IPS DF 19.7 (cell line): ENCODE measurements around the gene EPHB1.

Experiments used
- DNase-seq: peaks from one replicate; pipeline ENCODE4 v3.0.0-alpha.2; 2013; ENCODE audit warnings: low read depth, low spot score

EPHB1 gene

GRCh38 chr3:135128818-135129217, 333.8 kb downstream of the EPHB1 start:
- DNase-seq, result no peak

- DNase-seq, result no peak
Measured at GRCh38 chr3:135131290-135131689, 336.2 kb downstream of the EPHB1 start.

GRCh38 chr3:135133905-135134683, 339.0 kb downstream of the EPHB1 start:
- DNase-seq, result no peak

- DNase-seq, result no peak
Measured at GRCh38 chr3:135134684-135135075, 339.6 kb downstream of the EPHB1 start.

- no peak for DNase-seq
Measured at GRCh38 chr3:135135445-135135844, 340.4 kb downstream of the EPHB1 start.

- no peak for DNase-seq
Measured at GRCh38 chr3:135136361-135137100, 341.5 kb downstream of the EPHB1 start.

- no peak for DNase-seq
Measured at GRCh38 chr3:135137296-135137695, 342.2 kb downstream of the EPHB1 start.

GRCh38 chr3:135138776-135139175, 343.7 kb downstream of the EPHB1 start:
- DNase-seq, result no peak

GRCh38 chr3:135140591-135140990, 345.5 kb downstream of the EPHB1 start:
- DNase-seq, result no peak

- DNase-seq, result no peak
Measured at GRCh38 chr3:135141160-135141559, 346.1 kb downstream of the EPHB1 start.

GRCh38 chr3:135141672-135142071, 346.6 kb downstream of the EPHB1 start:
- DNase-seq, result no peak

GRCh38 chr3:135142530-135142929, 347.5 kb downstream of the EPHB1 start:
- DNase-seq, result no peak

GRCh38 chr3:135143474-135143873, 348.4 kb downstream of the EPHB1 start:
- DNase-seq, result no peak

GRCh38 chr3:135145581-135145980, 350.5 kb downstream of the EPHB1 start:
- no peak for DNase-seq

- DNase-seq, result no peak
Measured at GRCh38 chr3:135147657-135148056, 352.6 kb downstream of the EPHB1 start.

GRCh38 chr3:135148398-135149020, 353.4 kb downstream of the EPHB1 start:
- no peak for DNase-seq

GRCh38 chr3:135149707-135150681, 354.9 kb downstream of the EPHB1 start:
- DNase-seq, result no peak

- no peak for DNase-seq
Measured at GRCh38 chr3:135154186-135154585, 359.1 kb downstream of the EPHB1 start.

GRCh38 chr3:135155228-135155627, 360.2 kb downstream of the EPHB1 start:
- no peak for DNase-seq

GRCh38 chr3:135155791-135156190, 360.7 kb downstream of the EPHB1 start:
- no peak for DNase-seq

GRCh38 chr3:135157045-135157740, 362.1 kb downstream of the EPHB1 start:
- DNase-seq, result no peak
